RKO (cell line): ENCODE data around the gene APOB.

Experiments used
- DNase-seq: peaks from one replicate; pipeline ENCODE4 v3.0.0-alpha.2; 2016; ENCODE audit warnings: low spot score

Gene APOB

GRCh38 chr2:21005111-21005699 lies 38.7 kb downstream of the APOB start:
- DNase-seq, result no peak

DNA sequence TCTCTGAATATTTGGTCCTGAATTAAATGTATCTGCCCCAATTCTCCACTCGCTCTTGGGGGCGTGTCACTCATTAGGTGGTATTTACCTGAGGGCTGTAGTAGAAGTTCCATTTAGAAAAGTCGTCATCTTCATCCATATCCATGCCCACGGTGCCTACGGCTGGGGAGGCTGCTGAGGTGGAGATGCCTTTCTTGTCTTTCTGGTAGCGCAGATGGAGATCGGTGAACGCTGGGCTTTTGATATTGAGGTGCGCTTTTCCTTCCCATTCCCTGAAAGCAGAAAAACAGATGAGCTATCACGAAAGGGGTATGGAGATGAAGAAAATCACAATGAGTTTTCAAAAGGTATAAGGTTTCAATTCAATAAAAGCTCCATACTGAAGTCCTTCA lies 39.7 kb downstream of the APOB start:
- no peak for DNase-seq

DNA sequence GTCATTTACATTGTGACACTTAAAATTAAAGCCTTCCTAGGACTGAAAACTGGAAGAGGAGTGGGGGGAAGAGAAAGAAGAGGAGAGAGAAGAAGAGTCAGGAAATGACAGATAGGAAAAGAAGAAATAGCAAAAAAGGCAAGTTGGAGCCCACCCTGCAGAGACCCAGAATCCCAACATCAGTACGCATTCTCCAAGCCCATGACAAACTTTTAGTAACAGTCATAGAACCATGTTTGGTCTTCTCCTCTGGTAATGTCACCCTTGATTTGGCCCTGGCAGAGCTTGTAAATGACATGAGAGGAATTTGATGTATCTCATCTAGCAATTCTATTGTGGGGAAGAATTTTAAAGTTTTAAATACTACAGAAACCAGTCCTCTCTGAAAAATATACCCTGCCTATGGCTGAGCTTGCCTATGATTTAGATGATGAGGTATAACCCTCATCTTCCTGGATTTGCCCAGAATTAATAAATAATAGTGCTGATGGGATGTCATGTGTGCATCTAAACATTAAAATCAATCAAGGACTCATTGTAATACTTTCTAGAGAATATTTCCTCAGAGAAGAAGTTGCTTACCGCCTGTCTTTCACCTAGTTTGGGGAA lies 40.2 kb downstream of the APOB start:
- no peak for DNase-seq

DNA sequence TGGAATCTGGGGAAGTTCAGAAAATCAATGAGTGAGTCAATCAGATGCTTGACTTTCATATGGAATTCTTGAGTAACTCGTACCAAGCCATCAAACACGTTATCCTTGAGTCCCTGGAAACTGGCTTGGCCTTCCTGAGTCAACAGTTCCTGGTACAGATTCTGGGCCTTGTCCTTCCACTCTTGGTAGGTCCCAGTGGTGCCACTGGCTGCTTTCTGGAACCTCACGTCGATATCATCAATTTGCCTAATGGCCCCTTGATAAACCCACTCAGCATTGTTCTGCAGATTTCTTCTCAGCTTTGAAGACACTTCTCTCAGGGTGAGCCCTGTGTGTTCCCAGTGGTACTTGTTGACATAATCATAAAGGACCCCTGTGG lies 41.1 kb downstream of the APOB start:
- DNase-seq, result no peak

DNA sequence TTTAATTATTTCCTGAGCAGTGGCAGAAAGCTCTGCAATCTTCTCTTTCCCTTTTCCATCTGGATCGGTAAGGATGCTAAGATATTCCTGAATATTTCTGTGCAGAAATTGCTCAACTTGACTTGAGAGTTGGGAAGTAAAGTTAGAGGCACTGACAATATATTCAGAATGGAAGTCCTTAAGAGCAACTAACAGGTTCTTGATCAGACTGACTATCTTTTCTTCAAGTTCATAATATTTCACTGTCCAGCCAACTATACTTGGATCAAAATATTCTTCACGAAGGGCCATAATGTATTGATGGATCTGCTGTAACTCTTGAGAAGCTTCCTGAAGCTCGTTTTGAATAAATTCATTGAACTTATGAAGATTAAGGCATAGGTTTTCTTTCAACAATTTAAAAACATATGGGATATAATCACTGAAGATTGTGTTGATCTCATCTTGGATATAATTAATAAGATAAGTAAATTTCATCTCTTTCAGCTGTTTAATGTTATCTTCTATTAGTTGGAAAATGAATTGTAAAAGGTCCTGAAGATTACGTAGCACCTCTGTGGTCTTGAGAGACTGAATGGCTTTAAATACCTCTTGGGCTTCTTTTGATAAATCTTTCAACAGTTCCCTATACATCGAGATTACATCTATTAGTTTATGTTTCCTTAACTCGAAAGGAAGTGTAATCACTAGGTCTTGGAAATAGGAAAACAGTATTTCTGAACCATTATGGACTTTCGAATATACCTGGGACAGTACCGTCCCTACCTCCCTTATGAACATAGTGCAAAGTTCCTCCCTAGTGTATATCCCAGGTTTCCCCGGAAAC lies 41.7 kb downstream of the APOB start:
- DNase-seq, result no peak

DNA sequence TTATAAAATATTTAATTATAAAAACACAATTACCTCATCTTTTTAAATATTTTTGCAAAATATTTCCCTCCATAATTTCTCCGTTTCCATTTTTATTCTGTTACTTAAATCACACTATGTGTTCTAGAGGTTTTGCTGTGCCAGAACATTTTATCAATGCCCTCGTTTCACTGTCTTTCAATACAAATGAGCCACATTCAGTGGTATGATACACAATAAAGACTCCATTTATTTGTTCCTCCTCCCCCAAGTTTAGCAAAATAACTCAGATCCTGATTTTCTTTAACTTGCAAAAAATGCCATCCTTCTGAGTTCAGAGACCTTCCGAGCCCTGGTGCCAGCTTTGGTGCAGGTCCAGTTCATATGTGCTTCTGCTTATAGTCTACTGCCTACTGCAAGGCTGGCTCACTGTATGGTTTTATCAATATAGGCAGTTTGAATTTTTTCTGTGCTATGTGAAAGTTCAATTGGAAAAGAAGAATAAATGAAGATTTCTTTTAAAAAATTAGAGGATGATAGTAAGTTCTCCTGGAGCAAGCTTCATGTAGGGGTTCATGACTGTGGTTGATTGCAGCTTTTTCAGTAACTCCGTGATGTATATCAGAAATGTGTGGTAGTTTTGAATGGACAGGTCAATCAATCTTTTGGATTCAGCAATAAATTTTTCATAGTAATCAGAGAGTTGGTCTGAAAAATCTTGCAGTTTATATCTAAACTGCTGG lies 42.5 kb downstream of the APOB start:
- no peak for DNase-seq

DNA sequence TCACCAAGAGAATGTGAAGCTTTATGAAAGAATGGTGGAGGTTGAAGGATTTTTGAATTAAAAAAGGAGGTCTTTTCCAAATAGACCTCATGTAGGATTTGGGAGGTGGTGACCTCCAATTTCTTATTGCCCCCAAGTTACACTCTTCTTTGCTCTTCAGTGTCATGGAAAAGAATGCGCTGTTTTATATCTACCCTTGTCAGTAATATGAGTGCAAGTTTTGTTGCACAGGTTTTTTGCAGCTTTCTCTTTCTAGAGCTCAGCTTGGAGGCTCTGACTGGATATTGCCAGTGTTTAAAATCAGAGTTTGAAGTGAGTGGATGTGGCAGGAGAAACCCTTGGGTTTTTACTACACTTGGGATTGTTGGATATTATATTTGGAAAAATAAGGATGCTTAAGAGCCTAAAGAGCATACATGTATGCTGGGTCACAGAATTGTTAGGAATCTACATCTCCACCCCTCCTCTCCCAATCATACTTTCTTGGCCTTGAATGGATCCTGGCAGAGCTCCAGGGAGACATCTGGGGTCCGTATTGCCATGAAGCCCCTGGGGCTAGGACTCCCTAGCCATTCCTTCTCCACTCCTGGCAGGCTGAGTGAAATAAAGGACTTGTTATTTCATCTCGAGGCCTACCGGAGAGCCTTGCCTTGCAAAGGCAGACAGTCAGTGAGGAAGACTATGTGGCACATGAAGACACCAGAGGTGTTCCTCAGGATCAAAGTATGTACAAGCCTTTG lies 43.8 kb downstream of the APOB start:
- no peak for DNase-seq

DNA sequence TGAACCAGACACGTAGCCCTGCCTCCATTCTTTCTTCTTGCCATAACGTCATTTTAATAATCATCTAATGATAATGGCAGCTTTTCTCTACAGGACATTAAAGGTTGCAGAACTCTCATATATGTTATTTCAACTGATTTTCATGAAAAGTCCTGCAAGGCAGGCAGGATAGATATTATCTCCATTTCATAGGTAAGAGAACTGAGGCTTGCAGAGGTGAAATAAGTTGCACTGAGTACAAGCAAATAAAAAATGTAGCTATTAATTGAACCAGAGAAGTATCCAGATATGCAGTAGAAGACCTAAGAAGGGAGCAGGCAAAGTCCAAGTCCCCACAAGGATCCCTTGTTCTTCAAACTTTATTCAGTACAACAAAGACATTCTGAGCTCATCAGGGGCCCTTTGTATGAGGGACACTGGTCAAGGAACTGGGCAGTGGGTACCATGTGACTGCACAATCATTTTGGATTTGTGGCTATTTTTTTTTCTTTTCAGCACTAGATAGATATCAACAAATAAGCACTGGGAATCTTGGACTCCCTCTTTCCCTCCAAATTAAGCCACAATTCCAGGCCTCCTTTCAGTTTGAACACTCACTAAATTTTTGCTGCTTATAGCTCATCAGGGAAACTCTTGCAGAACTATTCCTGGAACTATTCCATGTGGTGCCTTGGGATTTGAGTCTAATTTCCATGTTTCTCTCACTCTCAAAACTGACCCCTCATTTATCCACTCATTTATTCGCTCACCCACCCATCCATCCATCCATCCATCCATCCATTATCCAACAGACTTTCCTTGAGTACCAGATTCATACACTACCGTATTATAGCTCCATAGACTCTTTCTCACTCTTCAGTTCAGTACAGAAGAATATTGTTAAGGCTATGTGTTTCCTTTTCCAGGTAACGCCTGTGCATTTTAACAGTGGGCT lies 44.6 kb downstream of the APOB start:
- no peak for DNase-seq

GRCh38 chr2:20997953-20998722 lies 45.7 kb downstream of the APOB start:
- DNase-seq, result no peak

GRCh38 chr2:20994130-20994529 lies 49.7 kb downstream of the APOB start:
- DNase-seq, result no peak

- DNase-seq, result no peak
Measured at GRCh38 chr2:20992201-20992711, 51.6 kb downstream of the APOB start.

DNA sequence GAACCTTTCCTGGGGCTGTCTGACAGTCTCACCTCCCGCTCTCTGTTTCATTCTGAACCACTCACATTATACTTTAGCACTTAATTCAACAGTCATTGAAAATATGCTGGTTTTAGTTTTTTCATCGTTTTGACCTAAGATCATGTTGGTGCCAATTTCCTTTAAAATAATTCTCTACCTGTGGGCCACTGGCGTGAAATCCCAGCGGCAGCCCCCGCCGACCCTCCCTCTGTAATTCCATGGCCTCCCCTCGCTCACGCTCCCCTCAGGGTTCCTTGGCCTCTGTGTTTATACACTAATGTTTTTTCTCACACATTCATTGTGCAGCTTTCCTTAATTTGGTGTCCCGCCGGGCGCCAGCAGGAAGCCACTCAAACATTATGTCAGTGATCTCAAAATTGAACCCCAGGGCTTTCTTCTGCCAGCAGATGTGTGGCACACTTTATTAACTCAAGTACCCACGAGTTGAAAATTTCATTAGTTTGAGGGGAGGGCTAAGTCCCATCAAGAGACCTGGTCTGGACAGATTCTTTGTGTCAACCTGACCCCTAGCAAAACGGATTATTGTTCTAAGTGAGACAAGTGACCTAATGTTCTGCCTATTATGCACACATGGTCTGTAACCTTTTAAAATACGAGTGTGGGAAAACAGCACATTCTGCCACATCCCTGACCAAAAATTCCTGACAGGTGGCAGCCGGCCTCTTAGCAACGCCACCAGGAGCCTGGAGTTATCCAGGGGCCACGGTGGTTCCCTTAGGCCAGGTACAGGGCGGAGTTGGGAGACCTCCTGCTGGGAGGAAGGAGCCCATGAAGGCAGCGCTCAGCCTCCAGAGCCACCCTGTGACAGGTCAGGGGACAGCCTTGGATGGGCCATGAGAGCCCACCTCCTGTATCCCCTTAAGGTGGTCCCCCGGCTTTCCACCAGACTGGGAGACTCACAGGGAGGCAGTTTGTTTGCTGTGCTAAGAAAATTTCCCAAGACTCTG lies 53.1 kb downstream of the APOB start:
- DNase-seq, result no peak

GRCh38 chr2:20989404-20989803 lies 54.5 kb downstream of the APOB start:
- no peak for DNase-seq

DNA sequence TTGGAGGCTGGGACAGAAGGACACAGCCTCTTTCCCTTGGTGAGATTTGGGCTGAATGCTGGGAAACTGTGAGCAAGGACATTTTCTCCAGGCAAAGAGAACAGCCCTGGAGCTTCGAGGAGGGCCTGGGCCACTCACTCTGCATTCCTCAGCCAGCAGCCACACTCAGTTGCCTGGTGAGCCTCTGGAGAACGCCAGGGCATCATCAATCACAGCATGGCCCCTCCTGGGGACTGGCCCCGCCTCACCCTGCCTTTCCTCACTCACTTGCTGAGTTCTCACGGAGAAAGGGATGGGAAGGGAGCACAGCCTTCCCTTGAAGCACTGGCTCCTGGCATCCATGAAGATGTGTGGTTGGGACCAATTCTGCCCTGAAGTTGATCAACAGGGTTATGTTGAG lies 55.0 kb downstream of the APOB start:
- no peak for DNase-seq

DNA sequence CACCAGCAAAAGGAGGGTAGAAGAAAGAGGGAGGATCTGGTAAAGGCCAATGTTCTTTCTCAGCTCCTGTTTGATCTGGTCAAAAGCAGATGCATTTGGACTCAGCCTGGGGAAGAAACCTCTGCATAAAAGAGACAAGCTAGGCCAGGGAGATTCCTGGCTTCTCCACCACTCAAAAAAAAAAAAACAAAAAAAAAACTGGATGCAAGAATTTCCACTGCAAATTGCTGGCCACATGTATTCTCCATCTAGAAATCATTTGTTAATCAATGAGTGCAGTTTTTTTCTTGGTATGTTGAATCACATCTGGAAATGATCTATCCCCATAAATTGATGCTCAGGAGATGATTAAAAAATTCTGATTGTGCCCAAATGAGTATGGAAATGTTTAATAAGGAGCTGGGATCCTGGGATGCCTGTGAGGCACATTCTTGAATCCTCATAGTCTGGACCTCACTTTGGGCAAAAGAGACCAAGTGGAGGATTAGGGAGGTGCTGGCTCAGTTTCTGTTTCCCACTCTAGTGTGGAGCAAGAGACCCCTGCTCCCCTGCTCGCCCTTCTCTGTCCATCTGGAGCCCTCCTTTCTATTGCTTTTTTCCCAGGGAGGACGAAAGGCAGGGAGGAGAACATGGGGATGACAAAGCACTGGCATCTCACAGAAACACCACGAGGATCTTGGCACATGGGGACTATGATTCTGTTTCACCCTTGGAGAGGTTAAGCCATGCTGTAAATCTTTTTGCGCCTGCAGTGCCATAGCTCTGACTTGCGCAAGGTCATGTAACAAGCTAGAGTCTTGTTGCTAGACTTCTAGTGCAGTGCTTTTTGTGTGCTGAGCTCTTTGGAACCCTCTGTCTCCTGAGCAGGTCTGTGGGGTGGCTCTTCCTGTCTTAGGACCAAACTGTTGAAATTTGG lies 57.6 kb downstream of the APOB start:
- no peak for DNase-seq

DNA sequence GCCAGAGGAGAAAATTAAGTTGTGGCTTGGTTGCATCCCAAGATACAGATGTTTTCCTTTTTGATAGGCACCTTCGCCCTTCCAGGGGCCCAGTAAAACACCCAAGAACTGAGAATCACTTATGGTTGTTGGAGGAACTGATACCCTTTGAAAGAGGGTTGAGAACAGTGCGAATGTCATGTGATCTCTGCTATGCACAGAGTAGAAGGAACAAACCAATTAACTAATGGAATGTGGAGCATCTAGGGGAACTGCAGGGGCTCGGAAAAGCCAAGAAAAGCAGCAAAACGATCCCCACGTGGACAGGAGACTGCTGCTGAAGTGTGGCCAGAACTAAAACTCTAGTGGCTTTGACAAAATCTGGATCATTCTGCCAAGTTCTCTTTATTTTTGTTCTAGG lies 58.8 kb downstream of the APOB start:
- DNase-seq, result no peak

GRCh38 chr2:20984408-20984807 lies 59.5 kb downstream of the APOB start:
- DNase-seq, result no peak

DNA sequence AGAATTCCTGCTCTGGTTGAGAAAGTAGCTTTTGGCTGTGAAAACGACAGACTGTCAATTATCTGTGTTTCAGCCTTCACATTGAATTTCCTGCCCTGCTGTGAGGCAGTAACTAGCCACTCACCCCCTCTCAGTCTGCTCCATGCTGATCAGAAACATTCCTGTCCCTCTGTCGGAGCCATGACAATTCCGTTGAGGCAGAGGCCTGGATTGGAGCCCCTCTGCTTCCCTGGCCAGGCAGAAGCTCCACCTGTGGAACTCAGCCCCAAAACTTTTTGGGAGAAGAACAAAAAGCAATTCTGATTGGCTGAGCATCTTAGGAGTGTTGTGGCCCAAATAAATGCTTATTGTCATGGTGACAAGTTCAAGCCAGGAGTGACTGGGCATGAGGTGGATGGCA lies 60.0 kb downstream of the APOB start:
- DNase-seq, result no peak
